Activated CD4-positive, alpha-beta T cell treated with anti-CD3 and anti-CD28 coated beads, Interleukin-2, amount 10 ng/mL, durations not matched to agents 24 days and 14 days (primary cell): Measurements from ENCODE around the gene EFNA2. TPM values are rescaled to one million over a fixed set of nuclear protein-coding genes. Genes with fewer than 3 reads are reported as not detected.
"Not testable (repeated sequence)": the region's sequence is repeated elsewhere in the genome, so short reads cannot be mapped to it uniquely, and the experiment has no call there.

Source experiments
- DNase-seq: peaks from one replicate; pipeline ENCODE4 v3.0.0; 2022
- H3K27ac Mint-ChIP-seq: one replicate; pipeline ENCODE4 v1.8.0; 2022; ENCODE audit warnings: mild to moderate bottlenecking, mixed read lengths
- H3K27me3 Mint-ChIP-seq: one replicate; pipeline ENCODE4 v1.8.0; 2022; ENCODE audit warnings: mixed read lengths
- H3K36me3 Mint-ChIP-seq: one replicate; pipeline ENCODE4 v1.8.0; 2022; ENCODE audit warnings: low read depth, mild to moderate bottlenecking, mixed read lengths
- H3K4me1 Mint-ChIP-seq: one replicate; pipeline ENCODE4 v1.8.0; 2021; ENCODE audit warnings: mixed read lengths
- H3K4me3 Mint-ChIP-seq: one replicate; pipeline ENCODE4 v1.8.0; 2022; ENCODE audit warnings: mild to moderate bottlenecking, moderate library complexity, mixed read lengths
- H3K9me3 Mint-ChIP-seq: one replicate; pipeline ENCODE4 v1.8.0; 2021; ENCODE audit warnings: mixed read lengths
- intact Hi-C: fragments of 100-400 bp; cut with micrococcal nuclease; formaldehyde crosslinking; loops from one replicate; pipeline ENCODE4 v1.15.1; 2023
- total RNA-seq: library from RNA; stranded (reverse); gene quantifications from 2 replicates; pipeline ENCODE4 v1.2.3, GENCODE V29; 2022

The EFNA2 gene
- total RNA-seq, 1 donor from 2014 or later = not detected

DNA sequence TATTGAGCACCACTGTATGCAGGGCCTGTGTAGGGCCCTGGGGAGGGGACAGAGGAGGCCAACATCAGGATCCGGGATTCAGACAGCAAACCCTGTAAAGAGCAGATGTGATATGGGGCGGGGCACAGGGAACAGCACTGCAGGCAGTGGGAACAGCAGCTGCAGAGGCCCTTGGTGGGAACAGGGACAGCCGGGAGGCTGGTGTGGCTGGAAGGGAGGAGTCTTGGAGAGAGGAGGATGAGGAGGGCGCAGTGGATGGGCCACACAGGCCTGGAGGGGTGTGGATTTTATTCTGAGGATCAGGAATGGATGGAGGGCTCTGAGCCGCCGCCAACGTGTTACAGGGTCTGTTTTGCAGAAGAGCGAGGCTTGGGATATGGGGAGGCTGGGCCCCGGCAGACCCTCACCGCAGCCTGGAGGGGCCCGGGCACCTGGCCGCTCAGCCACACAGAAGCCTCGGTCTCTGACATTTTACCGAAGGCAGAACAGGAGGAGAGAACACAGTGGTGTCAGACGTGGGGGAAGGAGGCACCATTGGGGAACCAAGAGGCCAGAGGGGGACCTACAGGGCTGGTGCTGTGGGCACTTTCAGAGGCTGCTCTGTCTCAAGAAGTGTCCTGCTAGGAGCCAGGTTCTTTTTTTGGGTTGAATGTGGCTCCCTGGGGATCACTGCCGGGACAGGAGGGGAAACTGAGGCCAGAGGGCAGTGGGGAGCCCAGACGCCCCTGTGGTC lies 6.9 kb downstream of the EFNA2 start:
- Mint-ChIP-seq H3K27me3 (peaks cover 13% of the 10 kb centered on the region), H3K27ac (no peak overlapping the region), H3K9me3 (no peaks in the 10 kb centered on the region), H3K4me3 (no peak overlapping the region), H3K4me1 (no peaks in the 10 kb centered on the region), H3K36me3 (no peaks in the 10 kb centered on the region)
- no peak for DNase-seq
- intact Hi-C loops = no loop called here

GRCh38 chr19:1293782-1294604 lies 8.3 kb downstream of the EFNA2 start:
- Mint-ChIP-seq H3K4me3 (no peak overlapping the region), H3K36me3 (no peaks in the 10 kb centered on the region), H3K27ac (no peak overlapping the region), H3K9me3 (no peaks in the 10 kb centered on the region), H3K4me1 (no peaks in the 10 kb centered on the region), H3K27me3 (peaks cover 13% of the 10 kb centered on the region)
- DNase-seq = no peak
- intact Hi-C loops = no loop called here

DNA sequence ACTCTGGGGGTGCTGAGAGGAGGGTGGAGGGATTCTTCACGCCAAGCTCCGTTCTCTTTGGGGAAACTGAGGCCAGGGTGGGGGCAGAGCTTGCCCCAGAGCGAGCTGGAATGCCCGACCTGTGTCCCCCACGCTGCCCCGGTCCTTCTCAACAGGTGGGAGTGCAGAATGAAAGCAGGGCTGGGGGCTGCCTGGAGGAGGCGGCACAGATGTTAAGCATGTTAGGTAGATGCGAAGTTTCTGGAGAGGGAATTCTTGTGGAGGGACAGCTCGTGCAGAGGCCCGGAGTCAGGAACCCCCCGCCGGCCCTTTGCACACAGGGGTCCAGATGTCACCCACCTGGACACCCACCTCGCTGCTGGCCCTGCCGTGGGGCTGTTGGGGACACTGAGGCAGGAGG lies 9.0 kb downstream of the EFNA2 start:
- no peak for DNase-seq
- peaks cover 13% of the 10 kb centered on the region for H3K27me3 Mint-ChIP-seq
- intact Hi-C loops = no loop called here
- no peaks in the 10 kb centered on the region for H3K4me1 Mint-ChIP-seq
- no peaks in the 10 kb centered on the region for H3K9me3 Mint-ChIP-seq
- no peak overlapping the region for H3K4me3 Mint-ChIP-seq
- no peak overlapping the region for H3K27ac Mint-ChIP-seq
- H3K36me3 Mint-ChIP-seq = no peaks in the 10 kb centered on the region

DNA sequence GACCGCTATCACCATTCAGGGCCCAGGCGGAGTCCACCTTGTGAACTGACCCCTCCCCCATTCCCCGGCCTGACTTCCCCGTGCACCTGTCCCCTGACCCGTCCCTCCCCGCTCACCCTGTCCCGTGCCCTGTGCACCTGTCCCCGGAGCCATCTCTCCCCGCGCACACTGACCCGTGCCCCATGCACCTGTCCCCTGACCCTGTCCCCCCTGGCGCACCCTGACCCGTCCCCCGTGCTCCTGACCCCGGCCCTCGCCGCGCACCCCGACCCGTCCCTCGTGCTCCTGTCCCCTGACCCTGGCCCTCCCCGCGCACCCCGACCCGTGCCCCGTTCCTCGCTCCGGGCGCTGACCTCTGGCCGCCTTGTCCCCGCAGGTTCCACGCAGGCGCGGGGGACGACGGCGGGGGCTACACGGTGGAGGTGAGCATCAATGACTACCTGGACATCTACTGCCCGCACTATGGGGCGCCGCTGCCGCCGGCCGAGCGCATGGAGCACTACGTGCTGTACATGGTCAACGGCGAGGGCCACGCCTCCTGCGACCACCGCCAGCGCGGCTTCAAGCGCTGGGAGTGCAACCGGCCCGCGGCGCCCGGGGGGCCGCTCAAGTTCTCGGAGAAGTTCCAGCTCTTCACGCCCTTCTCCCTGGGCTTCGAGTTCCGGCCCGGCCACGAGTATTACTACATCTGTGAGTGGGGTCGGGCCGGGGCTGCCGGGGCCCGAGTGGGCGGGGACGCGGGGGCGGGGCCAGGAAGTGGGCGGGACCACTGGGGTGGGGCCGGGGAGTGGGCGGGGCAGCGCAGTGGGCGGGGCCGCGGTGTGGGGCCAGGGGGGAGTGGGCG lies 9.7 kb downstream of the EFNA2 start:
- H3K4me1 Mint-ChIP-seq = no peaks in the 10 kb centered on the region
- no peak overlapping the region for H3K4me3 Mint-ChIP-seq
- no peaks in the 10 kb centered on the region for H3K36me3 Mint-ChIP-seq
- H3K9me3 Mint-ChIP-seq = no peaks in the 10 kb centered on the region
- peaks cover 13% of the 10 kb centered on the region for H3K27me3 Mint-ChIP-seq
- H3K27ac Mint-ChIP-seq = no peak overlapping the region
- peak; percentile 80 for DNase-seq
- intact Hi-C loops = no loop called here

GRCh38 chr19:1296078-1296477 lies 10.4 kb downstream of the EFNA2 start:
- Mint-ChIP-seq H3K36me3 (no peaks in the 10 kb centered on the region), H3K27ac (no peak overlapping the region), H3K27me3 (peaks cover 13% of the 10 kb centered on the region), H3K9me3 (no peaks in the 10 kb centered on the region), H3K4me1 (no peaks in the 10 kb centered on the region), H3K4me3 (no peak overlapping the region)
- intact Hi-C loops = no loop called here
- no peak for DNase-seq

- no peak overlapping the region for H3K27ac Mint-ChIP-seq
- H3K4me3 Mint-ChIP-seq = no peak overlapping the region
- intact Hi-C loops = no loop called here
- no peaks in the 10 kb centered on the region for H3K9me3 Mint-ChIP-seq
- no peaks in the 10 kb centered on the region for H3K36me3 Mint-ChIP-seq
- no peaks in the 10 kb centered on the region for H3K4me1 Mint-ChIP-seq
- DNase-seq = no peak
- H3K27me3 Mint-ChIP-seq = peaks cover 13% of the 10 kb centered on the region
These were observed 11.1 kb downstream of the EFNA2 start for GRCh38 chr19:1296575-1297271.

GRCh38 chr19:1298235-1298634 lies 12.6 kb downstream of the EFNA2 start:
- intact Hi-C loops = no loop called here
- no peak for DNase-seq
- no peak overlapping the region for H3K4me3 Mint-ChIP-seq
- no peak overlapping the region for H3K27ac Mint-ChIP-seq
- H3K36me3 Mint-ChIP-seq = no peaks in the 10 kb centered on the region
- H3K4me1 Mint-ChIP-seq = no peaks in the 10 kb centered on the region
- H3K27me3 Mint-ChIP-seq = peaks cover 9% of the 10 kb centered on the region
- H3K9me3 Mint-ChIP-seq = no peaks in the 10 kb centered on the region

DNA sequence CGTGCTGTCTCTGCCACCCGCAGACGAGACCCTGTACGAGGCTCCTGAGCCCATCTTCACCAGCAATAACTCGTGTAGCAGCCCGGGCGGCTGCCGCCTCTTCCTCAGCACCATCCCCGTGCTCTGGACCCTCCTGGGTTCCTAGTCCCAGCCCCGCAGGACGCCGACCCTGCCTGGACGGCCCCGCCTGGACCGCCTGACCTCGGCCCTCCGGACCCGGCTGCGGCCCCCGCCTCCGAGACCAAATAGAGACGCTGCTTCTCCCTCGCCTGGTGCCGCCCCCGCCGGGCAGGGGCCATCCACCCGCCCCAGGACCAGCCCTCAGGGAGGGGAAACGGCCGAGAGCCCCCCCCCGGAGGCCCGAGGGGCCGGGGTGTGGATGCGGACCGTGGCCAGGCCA lies 14.1 kb downstream of the EFNA2 start:
- Mint-ChIP-seq H3K27ac (no peak overlapping the region), H3K27me3 (peaks cover 6% of the 10 kb centered on the region), H3K36me3 (no peaks in the 10 kb centered on the region), H3K4me1 (no peaks in the 10 kb centered on the region), H3K4me3 (no peak overlapping the region), H3K9me3 (no peaks in the 10 kb centered on the region)
- intact Hi-C loops = no loop called here
- DNase-seq = no peak

DNA sequence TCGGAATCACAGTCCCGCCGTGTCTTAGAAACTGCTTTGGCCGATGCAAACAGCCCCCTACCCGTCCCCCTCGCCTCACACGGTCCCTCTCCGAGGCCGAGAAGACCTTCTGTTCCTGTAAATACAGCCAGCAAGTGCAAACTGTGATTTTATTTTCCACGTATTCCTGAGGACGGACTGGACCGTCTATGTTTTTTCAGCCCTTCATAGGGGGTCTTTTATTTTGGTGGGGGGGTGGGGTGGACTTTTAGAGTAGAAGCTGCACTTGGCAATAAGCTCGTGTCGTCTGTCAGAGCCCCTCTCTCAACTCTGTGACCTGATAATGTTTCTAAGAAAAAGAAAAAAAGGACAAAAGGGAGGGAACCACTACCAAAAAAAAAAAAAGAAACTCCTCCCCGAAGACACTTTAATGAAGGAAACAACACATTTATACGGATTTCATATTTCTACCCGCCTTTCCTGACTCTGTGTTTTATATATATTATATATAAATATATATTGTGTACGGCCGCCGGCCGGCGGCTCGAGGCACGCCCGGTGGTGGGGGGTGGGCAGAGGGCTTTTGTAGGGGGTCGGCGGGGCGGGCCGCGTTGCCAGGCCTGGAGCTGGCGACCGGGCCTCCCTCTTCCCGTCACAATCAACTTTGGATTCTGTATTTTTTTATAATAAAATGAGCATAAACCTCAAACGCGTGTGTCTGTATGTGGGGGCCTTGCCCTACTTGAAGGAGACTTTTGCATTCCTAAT lies 15.2 kb downstream of the EFNA2 start:
- no peaks in the 10 kb centered on the region for H3K36me3 Mint-ChIP-seq
- no peaks in the 10 kb centered on the region for H3K4me1 Mint-ChIP-seq
- H3K4me3 Mint-ChIP-seq = no peak overlapping the region
- H3K27ac Mint-ChIP-seq = no peak overlapping the region
- no peaks in the 10 kb centered on the region for H3K9me3 Mint-ChIP-seq
- DNase-seq = no peak
- intact Hi-C loops = no loop called here
- peaks cover 2% of the 10 kb centered on the region for H3K27me3 Mint-ChIP-seq

DNA sequence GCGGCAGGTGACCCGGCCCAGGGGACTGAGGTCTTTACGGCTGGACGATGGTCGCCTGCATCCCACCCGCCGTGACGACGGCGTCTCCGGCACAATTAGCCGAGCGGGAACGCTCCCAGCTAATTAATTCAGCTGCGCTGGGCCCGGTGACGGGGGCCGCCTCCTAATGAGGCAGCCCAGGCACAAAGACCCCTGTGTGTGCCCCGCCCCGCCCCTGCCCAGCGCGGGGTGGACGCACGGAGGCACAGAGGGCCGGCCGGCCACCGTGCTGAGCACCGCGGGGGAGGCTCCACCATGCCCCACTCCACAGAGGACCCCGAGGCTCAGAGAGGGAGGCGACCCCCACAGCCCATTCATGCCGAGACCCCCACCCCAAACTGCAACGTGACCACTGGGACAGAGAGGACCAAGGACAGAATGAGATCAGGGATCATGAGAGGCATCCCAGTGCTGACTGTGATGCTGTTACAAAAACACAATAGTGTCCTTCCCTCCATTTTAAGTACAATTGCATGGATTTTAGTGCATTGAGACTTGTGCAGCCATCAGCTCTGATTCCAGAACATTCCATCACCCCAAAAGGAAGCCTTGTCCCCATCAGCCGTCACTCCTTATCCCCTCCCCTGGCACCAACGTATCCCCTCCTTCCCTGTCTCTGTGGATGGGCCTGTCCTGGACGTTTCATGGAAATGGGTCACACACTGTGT lies 17.0 kb downstream of the EFNA2 start:
- no peaks in the 10 kb centered on the region for H3K4me1 Mint-ChIP-seq
- DNase-seq = no peak
- H3K9me3 Mint-ChIP-seq = no peaks in the 10 kb centered on the region
- no peaks in the 10 kb centered on the region for H3K36me3 Mint-ChIP-seq
- intact Hi-C loops = no loop called here
- no peak overlapping the region for H3K4me3 Mint-ChIP-seq
- H3K27ac Mint-ChIP-seq = no peak overlapping the region
- H3K27me3 Mint-ChIP-seq = peaks cover 2% of the 10 kb centered on the region

GRCh38 chr19:1304197-1304924 lies 18.7 kb downstream of the EFNA2 start:
- Mint-ChIP-seq H3K27me3 (no peaks in the 10 kb centered on the region), H3K4me3 (no peak overlapping the region), H3K27ac (no peak overlapping the region), H3K4me1 (no peaks in the 10 kb centered on the region), H3K9me3 (no peaks in the 10 kb centered on the region), H3K36me3 (no peaks in the 10 kb centered on the region)
- DNase-seq = no peak
- intact Hi-C loops = no loop called here

DNA sequence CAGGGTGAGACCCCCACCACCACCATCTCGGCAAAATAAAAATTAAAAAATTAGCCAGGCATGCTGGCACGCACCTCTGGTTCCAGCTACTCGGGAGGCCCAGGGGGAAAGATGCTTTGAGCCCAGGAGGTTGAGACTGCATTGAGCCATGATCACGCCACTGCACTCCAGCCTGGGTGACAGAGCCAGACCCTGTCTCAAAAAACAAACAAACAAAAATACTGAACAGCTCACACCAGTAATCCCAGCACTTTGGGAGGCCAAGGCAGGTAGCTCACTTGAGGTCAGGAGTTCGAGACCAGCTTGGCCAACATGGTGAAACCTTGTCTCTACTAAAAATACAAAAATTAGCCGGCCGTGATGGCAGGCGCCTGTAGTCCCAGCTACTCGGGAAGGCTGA lies 19.7 kb downstream of the EFNA2 start:
- H3K27me3 Mint-ChIP-seq, H3K4me1 Mint-ChIP-seq, DNase-seq, intact Hi-C loops, H3K27ac Mint-ChIP-seq, H3K9me3 Mint-ChIP-seq, H3K36me3 Mint-ChIP-seq, H3K4me3 Mint-ChIP-seq: not testable (repeated sequence)
